OCI-LY3 (cell line): ENCODE measurements around the gene DHRSX.
"Not testable (repeated sequence)": the region's sequence is repeated elsewhere in the genome, so short reads cannot be mapped to it uniquely, and the experiment has no call there.

Experiments
- H2AFZ ChIP-seq: fragments of 200-600, 300-600 bp; shearing (Covaris generic); 2 replicates; pipeline ENCODE4 v1.6.0; 2014; ENCODE audit warnings: antibody characterized with exemption, low read depth, low read length
- H3K27ac ChIP-seq: fragments of 200-600, 300-600 bp; sonication (generic); 2 replicates; pipeline ENCODE4 v1.5.1; 2014; ENCODE audit warnings: mild to moderate bottlenecking, low read length, moderate library complexity, mixed read lengths
- H3K27me3 ChIP-seq: fragments of 200-600, 300-600 bp; sonication (generic); 2 replicates; pipeline ENCODE4 v1.6.1; 2014; ENCODE audit warnings: low read depth, low read length, mixed read lengths
- H3K36me3 ChIP-seq: fragments of 200-600, 300-600 bp; sonication (generic); replicated peaks from 2 replicates; pipeline ENCODE3; 2014; ENCODE audit warnings: low read depth, low read length, mixed read lengths
- H3K4me1 ChIP-seq: fragments of 300-600, 200-600 bp; sonication (generic); 2 replicates; pipeline ENCODE4 v1.6.1; 2014; ENCODE audit warnings: low read length, mixed read lengths
- H3K4me2 ChIP-seq: fragments of 200-600, 300-600 bp; sonication (generic); 2 replicates; pipeline ENCODE4 v1.6.1; 2014; ENCODE audit warnings: low read length, mixed read lengths
- H3K4me3 ChIP-seq: fragments of 300-600, 200-600 bp; sonication (generic); 2 replicates; pipeline ENCODE4 v1.5.1; 2014; ENCODE audit warnings: antibody characterized with exemption, mild to moderate bottlenecking, low read length, moderate library complexity
- H3K79me2 ChIP-seq: fragments of 300-600, 200-600 bp; shearing (Covaris generic); 2 replicates; pipeline ENCODE4 v1.6.1; 2014; ENCODE audit warnings: mild to moderate bottlenecking, low read length, mixed read lengths
- H3K9ac ChIP-seq: fragments of 300-600, 200-600 bp; shearing (Covaris generic); 2 replicates; pipeline ENCODE4 v1.6.0; 2014; ENCODE audit warnings: mild to moderate bottlenecking, low read length, moderate library complexity
- H3K9me3 ChIP-seq: fragments of 200-600, 300-600 bp; shearing (Covaris generic); 2 replicates; pipeline ENCODE4 v1.6.1; 2014; ENCODE audit warnings: low read length, mixed read lengths; ENCODE audit not compliant: insufficient read depth
- H4K20me1 ChIP-seq: fragments of 200-600, 300-600 bp; sonication (generic); 2 replicates; pipeline ENCODE4 v1.6.1; 2016; ENCODE audit warnings: low read length, mixed read lengths; ENCODE audit not compliant: insufficient read depth
- CTCF ChIP-seq: fragments of 200-600, 300-600 bp; sonication (generic); IDR thresholded peaks from 2 replicates; pipeline ENCODE4 v1.5.1; 2014; ENCODE audit warnings: antibody characterized with exemption, low read length, low read depth
- EZH2phosphoT487 ChIP-seq: fragments of 200-600 bp; shearing (Covaris generic); IDR thresholded peaks from 2 replicates; pipeline ENCODE4 v1.6.1; 2018; ENCODE audit warnings: antibody characterized with exemption, mixed run types, low read depth

DHRSX gene

GRCh38 chrX:2423899-2424298 is 76.9 kb downstream of the DHRSX start:
- Histone ChIP-seq H3K4me1 (no peaks in the 10 kb centered on the region), H3K27ac (no peak overlapping the region), H3K4me3 (no peak overlapping the region), H3K79me2 (0 out of 2 replicates have a peak, but pooled peaks cover 5% of the 10 kb centered on the region), H3K4me2 (no peak overlapping the region), H4K20me1 (no peaks in the 10 kb centered on the region), H3K9ac (no peak overlapping the region), H3K36me3 (peaks cover 34% of the 10 kb centered on the region), H2AFZ (no peak overlapping the region), H3K9me3 (no peaks in the 10 kb centered on the region), H3K27me3 (no peaks in the 10 kb centered on the region)
- TF ChIP-seq EZH2phosphoT487 (no peak), CTCF (no peak)

GRCh38 chrX:2423282-2423681 is 77.5 kb downstream of the DHRSX start:
- Histone ChIP-seq H3K27ac (no peak overlapping the region), H3K4me2 (no peak overlapping the region), H3K4me1 (no peaks in the 10 kb centered on the region), H2AFZ (no peak overlapping the region), H3K36me3 (peaks cover 36% of the 10 kb centered on the region), H3K9ac (no peak overlapping the region), H3K79me2 (0 out of 2 replicates have a peak, but pooled peaks cover 3% of the 10 kb centered on the region), H3K4me3 (no peak overlapping the region), H3K9me3 (no peaks in the 10 kb centered on the region), H3K27me3 (no peaks in the 10 kb centered on the region), H4K20me1 (no peaks in the 10 kb centered on the region)
- TF ChIP-seq CTCF (no peak), EZH2phosphoT487 (no peak)

GRCh38 chrX:2419418-2419817 is 81.4 kb downstream of the DHRSX start:
- not testable (repeated sequence) for H3K27me3 ChIP-seq
- peaks cover 44% of the 10 kb centered on the region for H3K36me3 ChIP-seq

GRCh38 chrX:2418000-2418399 is 82.8 kb downstream of the DHRSX start:
- no peaks in the 10 kb centered on the region for H3K4me1 ChIP-seq
- no peak overlapping the region for H3K27ac ChIP-seq
- H3K79me2 ChIP-seq = peaks cover 6% of the 10 kb centered on the region; the same call in 1 of the 2 replicates
- no peak overlapping the region for H3K9ac ChIP-seq
- no peak for TF ChIP-seq EZH2phosphoT487
- TF ChIP-seq CTCF = no peak
- H3K4me2 ChIP-seq = no peak overlapping the region
- no peaks in the 10 kb centered on the region for H3K27me3 ChIP-seq
- peaks cover 4% of the 10 kb centered on the region; the same call in 1 of the 2 replicates for H3K9me3 ChIP-seq
- peaks cover 12% of the 10 kb centered on the region for H4K20me1 ChIP-seq
- H2AFZ ChIP-seq = no peak overlapping the region
- H3K4me3 ChIP-seq = no peak overlapping the region
- peaks cover 41% of the 10 kb centered on the region for H3K36me3 ChIP-seq

More at GRCh38 chrX:2419418-2419817, 81.4 kb downstream of the DHRSX start:
- not testable (repeated sequence) for H3K4me3 ChIP-seq, H3K27ac ChIP-seq, H2AFZ ChIP-seq, H3K79me2 ChIP-seq, H3K9ac ChIP-seq, H3K9me3 ChIP-seq, H4K20me1 ChIP-seq, H3K4me1 ChIP-seq, H3K4me2 ChIP-seq
